Testis (tissue), 2 donors: ENCODE measurements around the gene CREB3L2.

Experiments
- POLR2A ChIP-seq: fragments of 450-650 bp; IDR thresholded peaks from one replicate; pipeline ENCODE4 v1.6.1; 2017; ENCODE audit warnings: antibody characterized with exemption, mild to moderate bottlenecking, moderate library complexity
- TF ChIP-seq, protein P1 (sequence below), 3 experiments: fragments of 450-650 bp in 2 of 3; fragments of 200-600 bp in 1 of 3; sonication (generic) in 1 of 3; IDR thresholded peaks; one replicate each; pipeline ENCODE4 v1.5.1; 2016 to 2019; ENCODE audit warnings: antibody characterized with exemption in 3 of 3, mild to moderate bottlenecking in 2 of 3, moderate library complexity in 1 of 3

DNA sequence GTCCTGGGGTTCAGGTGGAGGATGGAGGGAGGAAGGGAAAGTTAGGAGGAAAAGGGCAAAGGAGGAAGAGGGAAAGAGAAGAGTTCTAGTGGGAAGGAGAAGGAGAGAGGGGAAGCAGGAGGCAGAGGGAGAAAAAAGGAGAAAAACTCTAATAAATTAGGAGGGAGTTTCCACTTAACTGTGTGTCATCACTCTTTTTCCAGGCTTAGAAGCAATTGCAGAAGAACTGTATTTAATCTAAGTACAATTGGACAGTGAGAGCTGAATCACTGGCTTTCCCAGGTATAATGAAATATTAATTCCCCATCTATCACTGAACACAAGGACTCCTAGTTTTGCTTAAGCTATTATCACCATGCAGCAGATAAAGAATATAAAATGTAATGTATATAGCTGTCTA is 76.8 kb downstream of the CREB3L2 start:
- TF ChIP-seq POLR2A = no peak
- TF ChIP-seq, protein P1, sequence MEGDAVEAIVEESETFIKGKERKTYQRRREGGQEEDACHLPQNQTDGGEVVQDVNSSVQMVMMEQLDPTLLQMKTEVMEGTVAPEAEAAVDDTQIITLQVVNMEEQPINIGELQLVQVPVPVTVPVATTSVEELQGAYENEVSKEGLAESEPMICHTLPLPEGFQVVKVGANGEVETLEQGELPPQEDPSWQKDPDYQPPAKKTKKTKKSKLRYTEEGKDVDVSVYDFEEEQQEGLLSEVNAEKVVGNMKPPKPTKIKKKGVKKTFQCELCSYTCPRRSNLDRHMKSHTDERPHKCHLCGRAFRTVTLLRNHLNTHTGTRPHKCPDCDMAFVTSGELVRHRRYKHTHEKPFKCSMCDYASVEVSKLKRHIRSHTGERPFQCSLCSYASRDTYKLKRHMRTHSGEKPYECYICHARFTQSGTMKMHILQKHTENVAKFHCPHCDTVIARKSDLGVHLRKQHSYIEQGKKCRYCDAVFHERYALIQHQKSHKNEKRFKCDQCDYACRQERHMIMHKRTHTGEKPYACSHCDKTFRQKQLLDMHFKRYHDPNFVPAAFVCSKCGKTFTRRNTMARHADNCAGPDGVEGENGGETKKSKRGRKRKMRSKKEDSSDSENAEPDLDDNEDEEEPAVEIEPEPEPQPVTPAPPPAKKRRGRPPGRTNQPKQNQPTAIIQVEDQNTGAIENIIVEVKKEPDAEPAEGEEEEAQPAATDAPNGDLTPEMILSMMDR (IDR thresholded peaks at IDR 0.05) = no peak
